ENCODE measurements around the gene SLC35E3. TPM values are rescaled to one million over a fixed set of nuclear protein-coding genes. Genes with fewer than 3 reads are reported as not detected.

SLC35E3 gene
- total and polyA plus RNA-seq, 2 of the 13 experiments (the other 11 are each of a cell fraction or from before 2014, with no cell fraction given) = 13.0 to 22.1 TPM

GRCh38 chr12:68804657-68805591 is 58.9 kb downstream of the SLC35E3 start (continued):
- TF ChIP-seq PBX2 (CRISPR knock-in tag; IDR thresholded peaks at IDR 0.05) = peak; percentile 85
- TF ChIP-seq DRAP1 (CRISPR knock-in tag; IDR thresholded peaks at IDR 0.05) = peak; percentile 91
- no peak for TF ChIP-seq EZH2 (conservative IDR thresholded peaks at IDR 0.05; ENCODE audit: low read depth, low read length)
- no peak for TF ChIP-seq HDAC6 (IDR thresholded peaks at IDR 0.05; ENCODE audit: low read depth, low read length)
- TF ChIP-seq ZNF816 (CRISPR knock-in tag; IDR thresholded peaks at IDR 0.05; ENCODE audit: borderline replicate concordance) = no peak; the same call in 1 of the 2 replicates
- no peak for TF ChIP-seq FOXP1 (IDR thresholded peaks at IDR 0.05)
- TF ChIP-seq FOXP1 (CRISPR knock-in tag; IDR thresholded peaks at IDR 0.05) = peak; percentile 70; the same call in 1 of the 2 replicates
- TF ChIP-seq NKX3-1 (CRISPR knock-in tag; IDR thresholded peaks at IDR 0.05) = no peak
- peak; percentile 61; the same call in 1 of the 2 replicates for TF ChIP-seq BRF2 (CRISPR knock-in tag; IDR thresholded peaks at IDR 0.05)
- peak; percentile 89 for TF ChIP-seq POGK (CRISPR knock-in tag; conservative IDR thresholded peaks at IDR 0.05)
- peak; percentile 80; the same call in 1 of the 2 replicates for TF ChIP-seq KDM3A (CRISPR knock-in tag; IDR thresholded peaks at IDR 0.05; ENCODE audit: low read depth)
- no peak for TF ChIP-seq ATRX (CRISPR knock-in tag; IDR thresholded peaks at IDR 0.05; ENCODE audit: borderline replicate concordance)
- no peak for TF ChIP-seq STAT6 (CRISPR knock-in tag; IDR thresholded peaks at IDR 0.05; ENCODE audit: borderline replicate concordance)
- no peak; the same call in 1 of the 2 replicates for TF ChIP-seq CENPT (CRISPR knock-in tag; IDR thresholded peaks at IDR 0.05; ENCODE audit: low read depth)
- no peak for TF ChIP-seq RORA (CRISPR knock-in tag; IDR thresholded peaks at IDR 0.05)
- peak; percentile 92 for TF ChIP-seq POLR2G (IDR thresholded peaks at IDR 0.05; ENCODE audit: low read depth, low read length)
- peak; percentile 76; the same call in 1 of the 2 replicates for TF ChIP-seq MYC (CRISPR knock-in tag; IDR thresholded peaks at IDR 0.05; ENCODE audit: borderline replicate concordance)
- peak; percentile 84; the same call in 1 of the 2 replicates for TF ChIP-seq ZNF761 (CRISPR knock-in tag; conservative IDR thresholded peaks at IDR 0.05)
- no peak; the same call in 1 of the 2 replicates for TF ChIP-seq ARID2 (CRISPR knock-in tag; IDR thresholded peaks at IDR 0.05; ENCODE audit: borderline replicate concordance)
- no peak for TF ChIP-seq ZC3H4 (CRISPR knock-in tag; IDR thresholded peaks at IDR 0.05; ENCODE audit: borderline replicate concordance)
- TF ChIP-seq ZKSCAN8 (CRISPR knock-in tag; IDR thresholded peaks at IDR 0.05; ENCODE audit: borderline replicate concordance) = peak; percentile 75
- TF ChIP-seq PCBP2 (optimal IDR thresholded peaks at IDR 0.05; ENCODE audit: low read depth, low read length, poor library complexity, severe bottlenecking) = no peak

Measured in HepG2 (cell line).